Parathyroid adenoma (tissue), 2 donors: ENCODE measurements around the gene NOC2L.

ENCODE experiments used
- H2AFZ ChIP-seq: fragments of 300-600 bp; sonication (generic); one replicate; pipeline ENCODE4 v1.7.0; 2017; ENCODE audit warnings: antibody characterized with exemption, mild to moderate bottlenecking
- H3K27ac ChIP-seq: fragments of 300-600 bp; sonication (generic); one replicate; pipeline ENCODE4 v1.7.0; 2017
- H3K27me3 ChIP-seq: fragments of 300-600 bp; sonication (generic); one replicate; pipeline ENCODE4 v1.7.0; 2017; ENCODE audit warnings: low read length; ENCODE audit not compliant: control insufficient read depth, insufficient read depth
- H3K36me3 ChIP-seq: fragments of 300-600 bp; sonication (generic); one replicate; pipeline ENCODE4 v1.7.0; 2017; ENCODE audit warnings: low read length; ENCODE audit not compliant: control insufficient read depth, insufficient read depth
- H3K4me1 ChIP-seq: fragments of 300-600 bp; sonication (generic); one replicate; pipeline ENCODE4 v1.7.0; 2017; ENCODE audit warnings: control low read depth
- H3K4me2 ChIP-seq: fragments of 300-600 bp; sonication (generic); one replicate; pipeline ENCODE4 v1.7.0; 2017; ENCODE audit warnings: low read length
- H3K4me3 ChIP-seq: fragments of 300-600 bp; sonication (generic); one replicate; pipeline ENCODE4 v1.7.0; 2017; ENCODE audit warnings: low read depth, low read length
- H3K79me2 ChIP-seq: fragments of 300-600 bp; sonication (generic); one replicate; pipeline ENCODE4 v1.7.0; 2017; ENCODE audit warnings: control low read depth
- H3K9ac ChIP-seq: fragments of 300-600 bp; sonication (generic); one replicate; pipeline ENCODE4 v1.7.0; 2017; ENCODE audit warnings: mild to moderate bottlenecking
- H3K9me3 ChIP-seq: fragments of 300-600 bp; sonication (generic); one replicate; pipeline ENCODE4 v1.7.0; 2017; ENCODE audit warnings: low read length; ENCODE audit not compliant: control insufficient read depth
- TF ChIP-seq, protein P1 (sequence below): fragments of 300-600 bp; sonication (generic); IDR thresholded peaks from one replicate; pipeline ENCODE4 v1.7.0; 2017; ENCODE audit warnings: antibody characterized with exemption, mild to moderate bottlenecking
- donor health status: primary hyperparathyroidism.

NOC2L gene

DNA sequence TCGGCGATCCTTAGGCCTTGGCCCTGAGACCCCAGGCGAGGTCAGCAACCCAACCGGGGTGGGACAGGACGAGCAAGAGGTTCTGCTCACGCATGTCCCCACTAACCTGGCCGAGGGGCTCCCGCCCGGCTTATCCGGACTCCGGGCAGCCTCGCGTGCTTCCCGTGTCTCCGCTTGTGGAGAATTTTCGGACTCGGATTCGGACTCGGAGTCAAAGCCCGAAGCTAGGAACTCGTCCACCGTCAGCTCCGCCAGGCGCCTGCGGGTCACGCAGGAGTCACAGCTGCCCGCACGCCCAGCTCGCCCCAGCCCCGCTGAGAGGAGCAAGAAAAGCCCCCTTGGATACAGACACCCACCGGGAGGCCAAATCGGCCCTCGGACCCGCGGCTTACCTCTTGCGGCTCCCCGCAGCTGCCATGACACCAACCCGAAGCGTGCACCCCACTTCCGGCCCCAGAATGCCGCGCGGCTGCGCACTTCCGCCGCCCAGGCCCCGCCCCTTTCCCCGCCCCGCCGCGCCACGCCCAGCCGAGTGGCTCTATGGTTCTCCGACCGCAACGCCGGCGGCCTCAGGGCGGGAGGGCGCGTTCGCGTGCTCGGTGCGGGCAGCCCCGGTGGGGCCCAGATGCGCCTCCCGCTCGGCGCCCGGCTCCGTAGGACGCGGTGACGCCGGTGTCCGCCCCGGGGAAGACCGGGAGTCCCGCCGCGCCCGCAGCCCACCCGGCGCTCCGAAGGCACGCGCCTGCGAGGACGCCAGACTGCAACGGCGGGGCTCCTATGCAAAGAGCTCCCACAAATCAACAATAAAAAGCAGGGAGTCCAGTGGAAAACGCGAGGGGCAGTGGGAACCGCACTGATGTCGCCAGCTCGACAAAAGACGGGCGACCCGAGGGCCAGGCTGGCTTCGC is at the start of gene NOC2L:
Gene NOC2L, minus strand, starts transcription at position 434 of the 908 bp plus-strand sequence. Its CDS starts 16 bp downstream, at position 418.
- Histone ChIP-seq H3K27ac (no peak within 1 kb of the TSS), H2AFZ (peak within 1 kb of the TSS; percentile 86), H3K36me3 (no peaks in the 10 kb centered on the region), H3K9me3 (no peaks in the 10 kb centered on the region), H3K4me2 (peak within 1 kb of the TSS; percentile 99), H3K4me1 (no peaks in the 10 kb centered on the region), H3K4me3 (peak within 1 kb of the TSS; percentile 98), H3K9ac (peak within 1 kb of the TSS; percentile 2), H3K27me3 (no peaks in the 10 kb centered on the region), H3K79me2 (no peaks in the 10 kb centered on the region)
- TF ChIP-seq, protein P1, sequence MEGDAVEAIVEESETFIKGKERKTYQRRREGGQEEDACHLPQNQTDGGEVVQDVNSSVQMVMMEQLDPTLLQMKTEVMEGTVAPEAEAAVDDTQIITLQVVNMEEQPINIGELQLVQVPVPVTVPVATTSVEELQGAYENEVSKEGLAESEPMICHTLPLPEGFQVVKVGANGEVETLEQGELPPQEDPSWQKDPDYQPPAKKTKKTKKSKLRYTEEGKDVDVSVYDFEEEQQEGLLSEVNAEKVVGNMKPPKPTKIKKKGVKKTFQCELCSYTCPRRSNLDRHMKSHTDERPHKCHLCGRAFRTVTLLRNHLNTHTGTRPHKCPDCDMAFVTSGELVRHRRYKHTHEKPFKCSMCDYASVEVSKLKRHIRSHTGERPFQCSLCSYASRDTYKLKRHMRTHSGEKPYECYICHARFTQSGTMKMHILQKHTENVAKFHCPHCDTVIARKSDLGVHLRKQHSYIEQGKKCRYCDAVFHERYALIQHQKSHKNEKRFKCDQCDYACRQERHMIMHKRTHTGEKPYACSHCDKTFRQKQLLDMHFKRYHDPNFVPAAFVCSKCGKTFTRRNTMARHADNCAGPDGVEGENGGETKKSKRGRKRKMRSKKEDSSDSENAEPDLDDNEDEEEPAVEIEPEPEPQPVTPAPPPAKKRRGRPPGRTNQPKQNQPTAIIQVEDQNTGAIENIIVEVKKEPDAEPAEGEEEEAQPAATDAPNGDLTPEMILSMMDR: no peak

DNA sequence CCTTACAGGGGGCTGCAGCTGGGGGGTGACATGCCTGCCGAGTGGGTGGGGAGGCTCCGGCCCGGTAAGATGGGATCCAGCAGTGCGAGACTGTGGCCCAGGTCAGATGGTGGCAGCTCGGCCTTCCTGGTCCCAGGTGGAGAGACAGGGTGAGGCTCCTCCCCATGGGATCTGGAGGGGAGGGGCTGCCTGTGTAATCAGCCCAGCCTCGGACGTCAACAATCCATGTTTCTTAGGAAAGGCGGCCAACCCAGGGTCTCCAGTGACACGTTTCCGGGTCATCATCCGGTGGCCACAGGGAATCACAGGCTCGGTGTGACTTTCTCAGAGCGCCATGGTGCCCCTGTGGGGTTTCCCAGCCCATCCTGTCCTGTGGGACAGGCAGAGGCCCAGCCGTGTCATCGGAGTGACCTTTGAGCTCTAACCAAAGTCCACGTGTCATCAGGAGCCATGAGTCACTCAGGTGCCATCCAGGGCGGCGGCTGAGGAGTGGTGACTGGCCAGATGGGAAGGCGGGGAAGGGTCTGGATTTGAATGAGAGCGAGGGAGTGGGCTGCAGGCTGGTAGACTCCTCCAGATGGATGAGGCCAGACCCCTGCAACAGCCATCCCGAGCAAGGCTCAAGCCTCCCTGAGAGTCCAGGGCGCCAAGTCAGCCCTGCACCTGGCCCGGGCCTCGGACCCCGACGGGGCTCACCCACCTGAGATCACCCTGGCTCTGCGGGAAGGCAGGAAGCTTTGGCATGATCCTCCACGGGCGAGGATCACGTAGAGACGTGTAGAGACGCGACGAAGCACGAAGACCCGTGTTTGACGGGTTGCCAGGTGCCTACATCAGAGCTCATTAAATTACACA is 47.5 kb upstream of the NOC2L start:
- Histone ChIP-seq H3K9ac (no peak overlapping the region), H3K79me2 (no peaks in the 10 kb centered on the region), H3K4me2 (no peak overlapping the region), H3K36me3 (no peaks in the 10 kb centered on the region), H2AFZ (no peak overlapping the region), H3K4me3 (no peak overlapping the region), H3K4me1 (peaks cover 3% of the 10 kb centered on the region), H3K27me3 (no peaks in the 10 kb centered on the region), H3K9me3 (no peaks in the 10 kb centered on the region), H3K27ac (no peak overlapping the region)
- TF ChIP-seq, protein P1: no peak

- H3K4me1 ChIP-seq: peaks cover 3% of the 10 kb centered on the region
- TF ChIP-seq, protein P1: no peak
Observed at GRCh38 chr1:1005774-1006304, 46.8 kb upstream of the NOC2L start.

DNA sequence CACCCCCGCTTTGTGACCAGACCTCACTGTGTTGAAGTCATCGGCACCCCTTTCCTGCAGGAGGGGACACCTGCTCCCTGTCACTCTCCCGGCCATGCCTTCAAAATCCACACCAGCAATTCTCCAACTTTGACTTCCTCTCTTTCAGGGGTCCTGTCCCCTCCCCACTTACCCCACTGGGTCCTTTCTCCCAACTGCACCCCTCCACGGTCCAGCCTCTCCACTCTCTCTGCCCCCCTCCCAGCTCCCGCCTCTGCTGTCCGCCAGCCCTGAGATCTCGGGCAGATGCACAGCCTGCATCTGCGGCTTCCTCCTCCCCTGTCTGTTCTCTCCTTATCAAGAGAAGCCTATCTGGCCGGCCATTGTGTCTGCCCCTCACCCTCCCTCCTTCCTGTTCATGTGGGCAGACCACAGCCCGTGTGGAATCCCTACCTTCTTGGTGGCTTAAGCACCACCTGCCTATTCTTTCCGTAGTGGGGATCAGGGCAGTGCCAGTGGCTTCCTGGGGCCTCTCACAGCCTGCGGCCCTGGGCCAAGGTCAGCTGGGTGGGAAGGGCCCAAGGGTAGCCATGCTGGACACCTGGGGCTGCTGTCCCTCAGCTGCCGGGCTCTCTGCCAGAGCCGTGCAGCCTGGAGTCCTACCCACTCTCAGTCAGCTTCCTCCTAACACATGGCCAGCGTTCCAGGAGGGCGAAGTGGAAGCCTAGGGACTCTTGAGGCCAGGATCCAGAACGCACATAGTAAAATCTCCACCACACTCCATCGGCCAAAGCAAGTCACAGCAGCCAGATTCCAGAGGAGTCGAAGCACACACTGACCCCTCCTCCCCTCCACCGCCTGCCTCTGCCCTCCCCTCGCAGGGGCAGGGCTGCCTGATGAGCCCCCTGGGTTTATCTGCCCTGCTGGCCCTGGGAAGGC is 46.0 kb upstream of the NOC2L start:
- H3K36me3 ChIP-seq: no peaks in the 10 kb centered on the region
- peak overlapping the region; percentile 2 for H3K4me2 ChIP-seq
- H3K4me3 ChIP-seq: no peak overlapping the region
- no peak overlapping the region for H3K27ac ChIP-seq
- no peak overlapping the region for H3K9ac ChIP-seq
- H3K79me2 ChIP-seq: no peaks in the 10 kb centered on the region
- H3K9me3 ChIP-seq: no peaks in the 10 kb centered on the region
- peak overlapping the region; percentile 60 for H2AFZ ChIP-seq
- H3K4me1 ChIP-seq: peaks cover 3% of the 10 kb centered on the region
- H3K27me3 ChIP-seq: no peaks in the 10 kb centered on the region
- TF ChIP-seq, protein P1: no peak

More at GRCh38 chr1:1005774-1006304, 46.8 kb upstream of the NOC2L start:
- Histone ChIP-seq H2AFZ (no peak overlapping the region), H3K9ac (no peak overlapping the region), H3K27ac (no peak overlapping the region), H3K4me3 (no peak overlapping the region), H3K4me2 (no peak overlapping the region), H3K79me2 (no peaks in the 10 kb centered on the region), H3K9me3 (no peaks in the 10 kb centered on the region), H3K27me3 (no peaks in the 10 kb centered on the region), H3K36me3 (no peaks in the 10 kb centered on the region)
